ENCODE results near the gene PPP1R26. TPM values are rescaled to one million over a fixed set of nuclear protein-coding genes. Genes with fewer than 3 reads are reported as not detected.

Gene PPP1R26
- total and polyA plus RNA-seq, 8 donors, result 5.3 to 22.8 (median 12.9) TPM

DNA sequence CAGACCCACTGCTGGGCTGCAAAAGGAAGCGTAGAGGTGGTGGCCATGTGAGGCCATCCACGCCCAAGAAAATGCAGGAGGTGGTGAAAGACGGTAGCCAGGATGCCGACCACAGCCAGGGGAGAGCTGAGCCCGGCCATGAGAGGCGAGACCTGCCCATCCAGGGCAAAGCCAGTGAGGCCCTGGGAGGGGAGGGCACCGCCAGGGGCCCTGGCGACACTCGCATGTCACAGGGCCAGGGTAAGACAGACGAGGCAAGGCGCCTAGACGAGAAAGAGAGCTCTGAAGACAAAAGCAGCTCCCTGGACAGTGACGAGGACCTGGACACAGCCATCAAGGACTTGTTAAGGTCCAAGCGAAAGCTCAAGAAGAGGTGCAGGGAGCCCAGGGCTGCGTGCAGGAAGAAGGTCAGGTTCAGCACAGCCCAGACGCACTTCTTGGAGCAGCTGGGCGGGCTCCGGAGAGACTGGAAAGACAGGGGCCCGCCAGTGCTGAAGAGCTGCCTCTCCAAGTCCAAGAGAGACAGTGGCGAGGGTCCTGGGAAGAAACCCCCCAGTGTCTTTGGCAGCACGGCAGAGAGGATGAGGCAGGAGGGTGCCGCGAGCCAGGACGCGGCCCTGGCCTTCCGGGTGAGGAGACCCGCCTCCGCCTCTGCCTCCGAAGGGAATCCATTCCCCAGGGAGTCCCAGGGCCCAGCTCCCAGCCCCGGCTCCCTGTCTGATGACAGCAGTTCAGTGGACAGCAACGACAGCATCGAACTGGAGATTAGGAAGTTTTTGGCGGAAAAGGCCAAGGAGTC lies 6.9 kb downstream of the PPP1R26 start:
- WGBS, 5 donors, result 90 to 94% (median 93%) methylated on average over 33 of the region's 33 CpGs
- peaks cover 0 to 9% (median 3%) of the 10 kb centered on the region in 4 donors for H3K4me1 ChIP-seq
- no peaks in the 10 kb centered on the region for H3K27me3 ChIP-seq
- H3K4me3 ChIP-seq, result no peak overlapping the region
- TF ChIP-seq EP300 (IDR thresholded peaks at IDR 0.05) (no peak), POLR2AphosphoS5 (IDR thresholded peaks at IDR 0.05) (no peak), POLR2A (IDR thresholded peaks at IDR 0.05) (no peak)
- TF ChIP-seq, protein P1, sequence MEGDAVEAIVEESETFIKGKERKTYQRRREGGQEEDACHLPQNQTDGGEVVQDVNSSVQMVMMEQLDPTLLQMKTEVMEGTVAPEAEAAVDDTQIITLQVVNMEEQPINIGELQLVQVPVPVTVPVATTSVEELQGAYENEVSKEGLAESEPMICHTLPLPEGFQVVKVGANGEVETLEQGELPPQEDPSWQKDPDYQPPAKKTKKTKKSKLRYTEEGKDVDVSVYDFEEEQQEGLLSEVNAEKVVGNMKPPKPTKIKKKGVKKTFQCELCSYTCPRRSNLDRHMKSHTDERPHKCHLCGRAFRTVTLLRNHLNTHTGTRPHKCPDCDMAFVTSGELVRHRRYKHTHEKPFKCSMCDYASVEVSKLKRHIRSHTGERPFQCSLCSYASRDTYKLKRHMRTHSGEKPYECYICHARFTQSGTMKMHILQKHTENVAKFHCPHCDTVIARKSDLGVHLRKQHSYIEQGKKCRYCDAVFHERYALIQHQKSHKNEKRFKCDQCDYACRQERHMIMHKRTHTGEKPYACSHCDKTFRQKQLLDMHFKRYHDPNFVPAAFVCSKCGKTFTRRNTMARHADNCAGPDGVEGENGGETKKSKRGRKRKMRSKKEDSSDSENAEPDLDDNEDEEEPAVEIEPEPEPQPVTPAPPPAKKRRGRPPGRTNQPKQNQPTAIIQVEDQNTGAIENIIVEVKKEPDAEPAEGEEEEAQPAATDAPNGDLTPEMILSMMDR (IDR thresholded peaks at IDR 0.05), result no peak
- no peak overlapping the region for H3K27ac ChIP-seq
- H3K9me3 ChIP-seq, result no peaks in the 10 kb centered on the region
- peaks cover 29 to 80% (median 72%) of the 10 kb centered on the region in 4 donors for H3K36me3 ChIP-seq
- intact Hi-C loops (cut with DNase I; ENCODE audit: low total_unique reads), result no loop called here
- no peak for DNase-seq

DNA sequence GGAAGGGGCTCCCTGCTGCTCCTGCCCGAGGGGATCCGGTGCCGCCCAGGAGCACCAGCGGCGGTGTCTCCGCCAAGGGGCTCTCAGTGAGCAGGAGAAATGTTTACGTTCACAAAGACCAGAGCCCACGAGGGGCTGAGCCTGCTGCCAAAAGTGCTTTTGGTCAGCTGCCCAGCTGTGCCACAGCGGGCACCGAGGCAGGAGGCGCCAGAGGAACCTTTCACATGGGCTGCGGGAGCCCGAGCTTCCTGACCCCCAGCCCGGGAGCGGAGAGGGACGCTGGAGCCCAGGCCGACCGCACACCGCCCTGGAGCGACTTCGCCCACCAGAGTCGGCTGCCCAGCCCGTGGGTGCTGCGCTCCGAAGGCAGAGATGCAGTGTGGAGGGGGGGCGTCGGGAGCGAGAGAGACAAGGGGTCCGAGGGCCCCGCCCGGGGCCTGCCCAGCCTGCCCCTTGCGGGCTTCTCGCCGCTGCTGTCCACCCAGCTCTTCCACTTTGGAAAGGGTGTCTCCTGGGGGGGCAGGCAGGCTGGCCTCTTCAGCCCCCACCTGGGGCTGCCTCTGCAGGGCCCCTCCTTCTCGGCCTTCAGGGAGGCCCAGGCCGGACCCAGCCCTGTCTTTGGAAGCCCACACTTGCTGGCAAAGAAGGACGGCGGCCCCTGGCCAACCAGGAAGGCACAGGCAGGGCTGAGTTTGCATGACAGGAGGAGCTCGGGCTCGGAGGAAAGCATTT lies 7.9 kb downstream of the PPP1R26 start:
- no peak overlapping the region for H3K4me3 ChIP-seq
- no peak for DNase-seq
- 88 to 94% (median 93%) methylated on average over 32 to 40 of the region's 40 CpGs for WGBS, 5 donors
- H3K27ac ChIP-seq, result no peak overlapping the region
- no peaks in the 10 kb centered on the region for H3K4me1 ChIP-seq
- intact Hi-C loops (cut with DNase I; ENCODE audit: low total_unique reads), result no loop called here
- H3K36me3 ChIP-seq, result peaks cover 29 to 80% (median 72%) of the 10 kb centered on the region in 4 donors
- H3K9me3 ChIP-seq, result no peaks in the 10 kb centered on the region
- H3K27me3 ChIP-seq, result no peaks in the 10 kb centered on the region
- TF ChIP-seq, protein P1 (IDR thresholded peaks at IDR 0.05), result no peak
- TF ChIP-seq POLR2A (IDR thresholded peaks at IDR 0.05) (no peak), EP300 (IDR thresholded peaks at IDR 0.05) (no peak), POLR2AphosphoS5 (IDR thresholded peaks at IDR 0.05) (no peak)

DNA sequence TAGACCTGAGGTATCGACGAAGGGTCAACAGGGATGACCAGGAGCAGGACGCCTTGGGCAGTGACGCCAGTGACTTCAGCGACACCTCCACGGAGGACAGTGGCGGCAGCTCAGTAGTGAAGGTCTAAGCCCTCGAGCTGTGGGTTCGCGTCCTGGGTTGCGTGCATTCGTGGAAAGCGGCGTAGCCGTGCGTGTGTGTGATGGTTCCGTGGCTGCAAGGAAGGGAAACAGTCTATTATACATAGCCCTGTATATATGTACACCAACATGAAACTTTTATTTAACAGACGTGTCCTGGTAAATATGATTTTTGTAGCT lies 8.4 kb downstream of the PPP1R26 start:
- DNase-seq, result no peak
- Histone ChIP-seq H3K9me3 (no peaks in the 10 kb centered on the region), H3K27me3 (no peaks in the 10 kb centered on the region), H3K4me1 (no peaks in the 10 kb centered on the region), H3K4me3 (no peak overlapping the region), H3K27ac (no peak overlapping the region), H3K36me3 (peaks cover 29 to 80% (median 72%) of the 10 kb centered on the region in 4 donors)
- intact Hi-C loops (cut with DNase I; ENCODE audit: low total_unique reads), result no loop called here
- WGBS, 5 donors, result 94 to 95% (median 95%) methylated on average over 18 of the region's 18 CpGs
- TF ChIP-seq EP300 (IDR thresholded peaks at IDR 0.05), result no peak
- TF ChIP-seq POLR2A (IDR thresholded peaks at IDR 0.05), result no peak
- TF ChIP-seq, protein P1 (IDR thresholded peaks at IDR 0.05), result no peak
- no peak for TF ChIP-seq POLR2AphosphoS5 (IDR thresholded peaks at IDR 0.05)

DNA sequence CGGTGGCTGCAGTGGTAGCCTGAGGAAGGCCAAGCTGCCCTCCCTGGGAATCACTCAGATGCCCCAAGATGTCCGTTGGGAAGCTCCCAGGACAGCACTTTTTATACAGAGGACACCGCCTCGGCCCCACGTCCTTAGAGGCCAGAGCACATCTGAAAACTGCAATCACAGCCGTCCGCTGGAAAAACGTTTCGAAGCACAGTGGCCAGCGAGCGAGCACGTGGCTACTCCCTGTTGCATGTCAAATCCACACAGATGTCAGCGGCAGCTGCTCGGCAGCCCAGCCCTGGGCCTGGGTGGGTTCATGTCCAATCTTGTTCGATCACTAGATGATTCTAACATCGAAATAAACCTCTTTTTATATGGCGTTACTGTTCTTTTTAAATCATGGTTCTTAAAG lies 8.9 kb downstream of the PPP1R26 start:
- Histone ChIP-seq H3K4me1 (no peaks in the 10 kb centered on the region), H3K27me3 (no peaks in the 10 kb centered on the region), H3K27ac (no peak overlapping the region), H3K36me3 (peaks cover 29 to 77% (median 67%) of the 10 kb centered on the region in 4 donors), H3K4me3 (no peak overlapping the region), H3K9me3 (no peaks in the 10 kb centered on the region)
- TF ChIP-seq, protein P1 (IDR thresholded peaks at IDR 0.05), result no peak
- no peak for TF ChIP-seq POLR2A (IDR thresholded peaks at IDR 0.05)
- no peak for TF ChIP-seq EP300 (IDR thresholded peaks at IDR 0.05)
- TF ChIP-seq POLR2AphosphoS5 (IDR thresholded peaks at IDR 0.05), result no peak
- no peak for DNase-seq
- WGBS, 5 donors, result 90 to 94% (median 92%) methylated on average over 13 to 17 of the region's 17 CpGs
- intact Hi-C loops (cut with DNase I; ENCODE audit: low total_unique reads), result no loop called here

All from stomach (tissue), 9 donors.